Femur (tissue), 1 donor: ENCODE data around the gene KCTD19.

Experiments
- DNase-seq: peaks from one replicate; pipeline ENCODE4 v3.0.0-alpha.2; 2017

The KCTD19 gene

DNA sequence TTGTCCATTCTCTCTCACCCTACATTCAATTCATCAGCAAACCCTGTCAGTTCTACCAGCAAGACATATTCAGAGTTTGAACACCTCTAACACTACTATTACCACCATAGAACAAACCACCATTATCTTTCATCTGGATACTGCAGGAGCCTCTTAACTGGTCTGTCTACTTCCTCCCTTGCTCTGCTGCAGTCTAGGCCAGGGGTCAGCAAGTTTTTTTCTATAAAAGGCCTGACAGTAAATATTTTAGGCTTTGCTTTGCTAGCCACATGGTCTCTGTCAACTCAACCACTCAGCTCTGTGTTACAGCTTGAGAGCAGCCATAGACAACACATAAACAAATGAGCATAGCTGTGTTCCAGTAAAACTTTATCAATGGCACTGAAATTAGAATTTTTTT is 13.8 kb downstream of the KCTD19 start:
- no peak for DNase-seq

DNA sequence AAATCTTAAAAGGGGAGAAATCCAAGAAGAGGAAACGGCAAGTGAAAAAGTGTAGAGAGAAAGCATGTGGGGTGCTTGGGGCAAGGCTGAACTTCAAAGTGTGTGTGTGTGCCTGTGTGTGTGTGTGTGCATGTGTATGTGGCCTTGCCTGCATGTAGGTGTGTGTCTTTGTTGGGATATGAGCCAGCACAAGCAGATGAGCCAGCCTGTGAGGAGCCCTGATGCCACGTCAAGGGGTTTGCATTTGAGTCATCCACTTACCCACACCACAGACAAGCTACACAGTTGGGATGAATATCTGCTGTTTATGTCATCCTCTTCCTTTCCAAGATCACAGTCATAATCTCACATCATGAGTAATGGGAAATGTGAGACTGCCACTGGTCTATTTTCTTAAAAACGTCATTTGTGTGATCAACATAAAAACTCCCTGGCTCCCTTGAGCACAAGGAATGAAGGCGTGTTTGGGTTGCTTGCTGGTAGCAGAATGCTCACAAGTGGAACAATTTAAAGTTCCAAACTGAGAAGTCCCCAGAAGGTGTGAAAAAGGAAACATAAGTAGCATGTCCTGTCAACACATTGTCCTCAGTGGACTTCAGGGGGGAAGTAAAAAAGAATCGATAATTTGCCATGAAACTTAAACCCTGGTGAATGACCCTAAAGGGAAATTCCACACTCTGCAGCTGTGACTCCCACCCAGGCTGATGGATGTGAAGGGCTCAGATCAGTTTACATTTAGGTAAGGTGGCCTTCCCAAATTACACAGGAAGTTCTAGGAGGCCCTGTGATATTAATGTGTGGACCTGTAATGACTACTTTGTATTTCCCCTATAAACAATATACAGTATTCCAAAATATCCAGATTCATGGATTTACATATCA is 14.7 kb downstream of the KCTD19 start:
- DNase-seq: peak; percentile 57

DNA sequence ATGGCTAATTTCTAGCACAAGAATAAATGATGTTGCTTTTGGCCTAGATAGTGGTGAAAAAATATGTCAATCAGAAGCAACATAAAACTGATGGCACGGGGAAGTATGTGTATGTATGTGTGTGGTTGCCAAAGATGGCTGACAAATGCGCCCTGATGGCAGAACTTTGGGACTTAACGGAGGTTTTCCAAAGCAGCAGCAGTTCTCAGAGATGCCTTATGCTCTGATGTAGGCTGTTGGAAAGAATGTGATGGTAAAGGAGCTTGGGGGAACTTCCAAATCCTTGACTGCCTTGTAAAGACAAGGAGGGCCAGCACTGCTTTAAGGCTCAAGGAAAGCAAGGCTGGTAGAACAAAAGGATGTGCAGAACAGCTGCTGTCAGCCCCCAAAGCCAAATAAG is 16.0 kb downstream of the KCTD19 start:
- peak; percentile 41 for DNase-seq

DNA sequence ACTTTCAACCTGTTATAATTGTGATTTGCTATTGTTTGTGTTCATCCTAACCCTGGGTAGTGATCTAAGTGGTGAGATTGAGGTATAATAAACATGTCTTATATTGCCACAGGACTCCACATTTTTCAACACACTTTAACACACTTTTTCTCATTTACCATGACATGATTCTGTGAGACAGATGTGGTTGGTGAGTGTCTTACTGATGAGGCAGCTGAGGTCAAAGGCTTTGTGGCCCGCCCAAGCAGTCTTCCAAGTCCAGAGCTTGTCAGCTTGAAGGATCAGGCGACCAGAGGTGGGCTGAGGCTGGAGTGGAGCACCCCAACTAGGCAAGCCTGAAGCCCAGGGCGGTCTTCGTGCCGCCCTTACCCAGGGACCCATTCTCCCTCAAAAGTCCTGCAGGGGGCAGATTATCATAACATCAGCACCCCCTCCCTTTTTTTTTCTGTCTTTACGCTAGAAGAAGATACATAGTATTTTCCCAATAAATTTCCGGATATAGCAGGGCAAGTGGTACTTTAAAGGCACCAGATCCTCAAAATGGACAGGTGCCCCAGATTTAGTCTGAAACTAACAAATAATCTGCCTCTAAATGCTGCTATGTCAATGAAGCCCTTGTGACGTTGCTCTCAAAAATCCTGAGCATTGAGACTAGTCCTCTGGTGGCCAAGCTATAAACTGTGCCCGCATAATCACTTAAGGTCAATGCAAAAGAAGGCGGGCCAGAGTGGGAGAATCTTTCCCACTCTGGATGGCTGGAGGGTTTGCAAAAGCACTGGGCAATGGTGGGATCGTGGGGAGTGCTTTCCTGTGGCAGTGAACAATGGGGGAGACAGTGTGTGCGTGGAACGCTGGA is 21.1 kb downstream of the KCTD19 start:
- no peak for DNase-seq

DNA sequence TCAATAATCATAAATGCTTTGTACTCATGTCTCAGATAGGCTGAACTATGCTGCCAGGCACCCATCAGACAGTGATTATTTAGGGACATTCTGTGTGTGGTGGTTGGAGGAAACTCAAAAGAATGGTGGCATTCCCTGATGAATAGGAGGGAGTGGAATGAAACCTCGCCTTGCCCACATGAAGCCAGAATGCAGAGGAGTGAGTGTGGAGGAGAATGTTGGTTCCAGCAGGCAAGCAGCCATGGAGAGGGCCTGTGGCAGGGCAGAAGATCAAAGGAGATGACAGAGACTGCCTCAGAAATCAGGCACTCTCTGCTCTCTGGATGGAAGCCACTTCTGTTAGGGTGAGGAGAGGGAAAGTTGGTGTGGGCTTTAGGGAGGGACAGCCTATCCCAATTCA is 22.5 kb downstream of the KCTD19 start:
- DNase-seq: no peak

DNA sequence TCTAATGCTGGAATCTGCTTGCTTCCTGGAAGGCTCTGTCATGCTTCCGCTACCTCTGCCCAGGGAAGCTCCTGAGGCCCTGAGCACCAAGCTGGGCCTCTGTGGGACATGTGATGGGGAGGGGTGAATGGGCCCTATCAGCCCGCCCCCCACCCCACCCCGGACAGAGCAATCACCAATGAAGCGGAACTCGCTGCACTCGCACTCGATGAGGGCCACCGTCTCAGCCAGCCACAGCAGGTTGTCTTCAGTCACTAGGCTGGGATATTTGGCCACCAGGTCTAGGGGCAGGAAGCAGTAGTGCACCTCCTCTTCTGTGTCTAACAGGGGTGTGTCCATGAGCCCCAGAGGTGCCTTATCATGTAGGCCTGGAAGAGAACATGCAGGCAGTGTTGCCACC is 23.6 kb downstream of the KCTD19 start:
- no peak for DNase-seq

DNA sequence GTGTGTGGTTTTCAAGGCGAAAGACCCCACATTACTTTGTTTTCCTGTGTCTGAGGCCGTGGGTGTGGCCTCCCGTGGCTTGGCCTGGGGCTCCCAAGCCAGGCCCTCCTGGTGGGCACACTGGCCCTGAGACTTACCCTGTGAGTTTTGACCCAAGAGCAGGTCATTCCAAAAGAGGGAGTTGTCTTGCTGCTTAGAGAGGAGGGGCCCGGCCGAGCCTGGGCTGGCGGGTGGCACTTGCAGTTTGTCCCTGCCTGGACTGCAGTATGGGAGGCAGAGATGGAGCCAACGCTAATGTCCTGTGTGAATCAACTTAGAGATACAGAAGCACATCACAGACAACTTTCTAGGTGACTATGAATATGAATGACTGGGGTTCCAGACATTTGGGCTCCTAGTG is 24.5 kb downstream of the KCTD19 start:
- no peak for DNase-seq

DNA sequence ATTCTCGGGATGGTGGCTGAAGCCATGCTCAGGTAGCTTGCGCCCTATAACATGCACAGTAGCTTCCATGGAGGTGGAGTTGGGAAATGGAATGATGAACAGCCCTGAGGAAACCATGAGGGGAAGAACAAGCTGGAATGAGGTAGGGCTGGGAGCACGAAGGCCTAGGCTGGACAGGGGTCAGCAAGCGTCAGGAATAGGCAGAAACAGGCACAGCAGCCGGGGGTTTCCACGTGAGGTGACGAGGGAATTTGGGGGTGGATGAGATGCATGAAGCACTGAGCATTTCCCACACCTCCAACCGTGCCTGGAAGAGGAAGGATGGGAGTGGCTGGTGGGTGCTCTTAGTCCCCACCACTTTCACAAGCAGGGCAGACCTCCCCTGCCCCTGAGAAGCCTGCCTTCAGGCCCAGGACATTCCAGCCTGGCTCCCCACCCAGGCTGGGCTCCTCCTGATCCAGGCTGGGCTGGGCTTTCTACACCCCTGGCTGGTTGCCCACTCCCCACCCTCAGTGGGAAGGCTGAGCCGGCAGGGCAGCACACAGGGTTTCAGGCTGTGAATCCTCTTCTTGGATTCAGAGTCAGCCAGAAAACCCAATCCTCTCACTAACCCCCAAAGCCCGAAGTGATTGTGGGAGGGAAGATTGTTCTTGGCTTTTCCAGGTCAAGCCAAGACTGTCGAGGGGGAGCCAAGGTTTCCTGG is 25.3 kb downstream of the KCTD19 start:
- peak; percentile 84 for DNase-seq

DNA sequence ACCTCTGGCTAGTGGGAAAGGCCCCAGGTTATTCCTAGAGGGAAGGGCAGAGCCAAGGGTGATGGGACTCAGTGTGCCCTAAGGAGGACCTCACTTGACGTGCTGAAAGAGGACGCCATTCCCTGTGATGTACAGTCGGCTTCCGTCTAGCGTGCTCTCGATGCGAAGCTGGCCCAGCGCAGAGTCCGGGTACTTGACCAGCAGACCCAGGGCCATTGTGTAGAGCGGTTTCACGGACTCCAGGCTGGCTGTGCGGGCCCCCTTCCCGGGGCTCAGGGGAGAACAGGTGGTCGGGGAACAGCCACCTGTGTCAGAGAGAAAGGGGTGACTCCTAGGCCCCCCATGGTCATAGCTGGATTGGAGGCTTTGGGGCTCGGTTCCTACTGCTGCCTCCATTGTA is 27.3 kb downstream of the KCTD19 start:
- no peak for DNase-seq

DNA sequence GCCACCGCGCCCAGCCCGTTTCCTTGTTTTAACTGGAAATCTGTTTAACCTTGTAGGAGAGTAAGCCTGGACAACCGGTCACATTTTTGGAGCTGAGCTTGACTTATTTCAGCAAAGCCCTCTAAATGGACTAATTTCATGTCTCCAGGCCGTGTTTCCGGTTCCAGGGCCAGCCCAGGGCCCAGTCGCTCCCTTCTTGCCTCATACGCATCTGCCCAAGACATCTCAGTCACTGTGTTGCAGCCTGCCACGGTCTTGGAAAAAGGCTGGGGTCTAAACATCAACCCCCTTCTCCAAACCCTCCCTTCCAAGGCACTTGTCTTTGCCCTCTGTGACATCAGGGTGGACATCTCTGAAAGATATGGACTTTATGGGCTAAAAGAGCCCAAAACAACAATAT is 28.3 kb downstream of the KCTD19 start:
- DNase-seq: no peak

DNA sequence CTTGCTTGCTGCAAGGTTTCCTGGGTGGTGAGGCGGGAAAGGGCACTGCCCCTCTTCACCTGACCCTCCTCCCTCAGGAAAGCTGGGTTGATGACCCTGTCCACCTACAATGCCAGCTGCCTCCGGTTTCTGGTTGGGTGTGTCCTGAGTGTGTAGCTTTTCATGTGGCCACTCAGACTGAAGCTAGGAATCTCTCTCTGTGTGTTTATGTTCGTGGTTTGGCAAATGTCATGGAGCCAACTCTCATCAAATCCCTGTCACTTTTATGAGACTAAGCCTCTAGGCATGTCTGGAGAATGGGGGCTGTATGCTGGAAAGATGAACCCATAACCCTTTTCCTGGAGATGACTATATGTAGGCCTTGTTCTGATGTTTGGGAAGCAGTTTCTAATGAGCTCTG is 30.1 kb downstream of the KCTD19 start:
- no peak for DNase-seq

DNA sequence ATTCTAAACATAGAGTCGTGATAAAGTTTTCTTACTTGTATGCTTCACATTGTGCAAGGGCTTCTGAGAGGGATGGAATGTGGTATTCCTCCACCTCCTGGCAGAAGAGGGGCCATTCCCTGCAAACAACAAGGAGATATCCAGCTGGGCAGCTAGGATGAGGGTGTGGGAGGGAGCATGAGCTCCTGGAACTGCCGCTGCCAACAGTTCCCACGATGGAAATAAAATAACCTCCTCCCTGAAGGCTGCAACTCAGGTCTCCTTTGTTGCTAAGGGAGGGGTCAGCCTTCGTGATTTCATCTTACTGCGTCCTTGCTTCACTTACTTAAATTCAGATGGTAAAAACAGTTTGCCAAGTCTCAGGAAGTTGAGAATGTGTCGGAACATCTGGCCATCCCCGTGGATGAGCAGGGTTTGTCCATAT is 31.6 kb downstream of the KCTD19 start:
- no peak for DNase-seq

DNA sequence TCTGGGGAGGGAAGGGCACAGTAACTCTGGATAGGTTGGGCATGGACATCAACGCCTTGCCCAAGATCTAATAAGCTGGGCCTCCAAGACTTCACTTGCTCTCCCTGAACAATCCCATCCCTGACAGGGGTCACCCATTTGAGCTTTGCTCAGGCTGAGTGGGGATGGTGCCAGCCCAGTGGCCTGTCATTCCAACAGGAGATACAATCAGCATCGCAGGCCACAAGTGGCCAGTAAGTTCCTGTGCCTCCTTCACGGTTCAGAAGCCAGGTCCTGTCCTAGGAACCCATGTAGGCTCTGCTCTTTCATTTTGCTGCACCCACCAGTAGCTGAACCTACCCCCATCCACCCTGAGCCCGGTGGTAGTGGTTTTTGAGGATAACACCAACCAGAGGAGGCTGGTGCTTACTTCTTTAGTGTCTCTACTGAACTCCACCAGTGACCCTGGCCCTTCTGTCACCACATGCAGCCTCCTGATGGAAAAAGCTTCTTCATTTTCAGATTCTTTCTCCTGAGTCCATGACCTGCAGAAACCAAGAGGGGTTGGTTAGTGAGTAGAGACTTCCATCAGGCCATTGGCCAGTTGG is 32.3 kb downstream of the KCTD19 start:
- DNase-seq: no peak

DNA sequence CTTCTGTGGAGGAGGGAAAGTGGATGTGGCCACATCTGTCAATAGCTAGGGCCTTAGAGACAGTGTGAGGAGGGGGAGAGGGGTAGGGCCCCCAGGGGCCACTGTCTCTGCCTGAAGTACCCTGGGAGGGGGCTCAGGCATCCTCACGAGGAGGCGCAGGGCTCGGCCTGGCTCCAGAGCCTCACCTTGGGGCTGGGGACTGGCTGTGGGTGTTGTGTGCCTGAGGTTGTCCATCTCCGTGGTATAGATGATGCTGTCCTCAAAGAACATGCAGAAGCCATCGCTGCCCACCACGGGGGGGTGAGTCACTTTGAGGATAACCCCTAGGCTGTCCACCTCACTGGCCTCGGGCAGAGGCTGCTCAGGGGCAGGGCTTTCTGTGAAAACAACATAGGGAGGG is 35.1 kb downstream of the KCTD19 start:
- DNase-seq: no peak

DNA sequence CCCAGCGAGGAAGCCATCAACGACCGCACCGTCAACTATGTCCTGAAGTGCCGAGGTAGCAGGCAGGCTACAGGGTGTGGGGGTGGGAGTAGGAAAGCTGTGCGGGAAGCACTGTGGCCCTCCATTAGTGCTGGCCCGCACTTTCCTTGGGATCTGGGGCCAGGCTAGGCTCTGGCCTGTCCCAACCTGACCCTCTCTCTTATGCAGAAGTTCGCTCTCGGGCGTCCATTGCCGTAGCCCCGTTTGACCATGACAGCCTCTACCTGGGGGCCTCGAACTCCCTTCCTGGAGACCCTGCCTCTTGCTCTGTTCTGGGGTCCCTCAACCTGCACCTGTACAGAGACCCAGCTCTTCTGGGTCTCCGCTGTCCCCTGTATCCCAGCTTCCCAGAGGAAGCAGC is 38.6 kb downstream of the KCTD19 start:
- no peak for DNase-seq

DNA sequence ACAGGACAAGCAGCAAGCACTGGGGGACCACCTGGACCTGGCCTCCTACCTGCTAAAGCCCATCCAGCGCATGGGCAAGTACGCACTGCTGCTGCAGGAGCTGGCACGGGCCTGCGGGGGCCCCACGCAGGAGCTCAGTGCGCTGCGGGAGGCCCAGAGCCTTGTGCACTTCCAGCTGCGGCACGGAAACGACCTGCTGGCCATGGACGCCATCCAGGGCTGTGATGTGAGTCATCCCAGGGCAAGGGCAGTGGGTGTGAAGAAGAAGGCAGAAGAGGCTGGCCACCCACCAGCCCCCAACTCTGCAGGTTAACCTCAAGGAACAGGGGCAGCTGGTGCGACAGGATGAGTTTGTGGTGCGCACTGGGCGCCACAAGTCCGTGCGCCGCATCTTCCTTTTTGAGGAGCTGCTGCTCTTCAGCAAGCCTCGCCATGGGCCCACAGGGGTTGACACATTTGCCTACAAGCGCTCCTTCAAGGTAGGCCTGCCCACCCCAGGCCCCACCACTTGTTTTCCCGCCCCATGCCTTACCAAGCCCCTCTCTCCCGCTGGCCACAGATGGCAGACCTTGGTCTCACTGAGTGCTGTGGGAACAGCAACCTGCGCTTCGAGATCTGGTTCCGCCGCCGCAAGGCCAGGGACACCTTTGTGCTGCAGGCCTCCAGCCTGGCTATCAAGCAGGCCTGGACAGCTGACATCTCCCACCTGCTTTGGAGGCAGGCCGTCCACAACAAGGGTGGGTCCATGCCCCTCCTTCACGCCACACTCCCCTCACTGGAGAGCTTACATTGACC is 39.9 kb downstream of the KCTD19 start:
- no peak for DNase-seq

DNA sequence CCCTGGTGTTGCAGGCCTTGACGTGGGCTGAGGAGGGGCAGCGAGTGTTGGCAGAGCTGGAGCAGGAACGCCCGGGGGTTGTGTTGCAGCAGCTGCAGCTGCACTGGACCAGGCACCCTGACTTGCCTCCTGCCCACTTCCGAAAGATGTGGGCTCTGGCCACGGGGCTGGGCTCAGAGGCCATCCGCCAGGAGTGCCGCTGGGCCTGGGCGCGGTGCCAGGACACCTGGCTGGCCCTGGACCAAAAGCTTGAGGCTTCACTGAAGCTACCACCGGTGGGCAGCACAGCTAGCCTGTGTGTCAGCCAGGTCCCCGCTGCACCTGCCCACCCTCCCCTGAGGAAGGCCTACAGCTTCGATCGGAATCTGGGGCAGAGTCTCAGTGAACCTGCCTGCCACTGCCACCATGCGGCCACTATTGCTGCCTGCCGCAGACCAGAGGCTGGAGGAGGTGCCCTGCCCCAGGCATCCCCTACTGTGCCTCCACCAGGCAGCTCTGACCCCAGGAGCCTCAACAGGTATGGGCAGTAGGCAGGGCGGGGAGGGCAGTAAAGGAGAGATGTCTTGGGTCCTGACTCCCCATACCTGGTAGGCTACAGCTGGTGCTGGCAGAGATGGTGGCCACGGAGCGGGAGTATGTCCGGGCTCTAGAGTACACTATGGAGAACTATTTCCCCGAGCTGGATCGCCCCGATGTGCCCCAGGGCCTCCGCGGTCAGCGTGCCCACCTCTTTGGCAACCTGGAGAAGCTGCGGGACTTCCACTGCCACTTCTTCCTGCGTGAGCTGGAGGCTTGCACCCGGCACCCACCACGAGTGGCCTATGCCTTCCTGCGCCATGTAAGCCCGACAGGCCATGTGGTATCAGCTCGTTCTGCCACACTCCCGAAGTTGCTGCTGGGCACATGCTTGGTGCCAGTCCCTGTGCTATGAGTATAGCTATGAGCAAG is 41.6 kb downstream of the KCTD19 start:
- no peak for DNase-seq

DNA sequence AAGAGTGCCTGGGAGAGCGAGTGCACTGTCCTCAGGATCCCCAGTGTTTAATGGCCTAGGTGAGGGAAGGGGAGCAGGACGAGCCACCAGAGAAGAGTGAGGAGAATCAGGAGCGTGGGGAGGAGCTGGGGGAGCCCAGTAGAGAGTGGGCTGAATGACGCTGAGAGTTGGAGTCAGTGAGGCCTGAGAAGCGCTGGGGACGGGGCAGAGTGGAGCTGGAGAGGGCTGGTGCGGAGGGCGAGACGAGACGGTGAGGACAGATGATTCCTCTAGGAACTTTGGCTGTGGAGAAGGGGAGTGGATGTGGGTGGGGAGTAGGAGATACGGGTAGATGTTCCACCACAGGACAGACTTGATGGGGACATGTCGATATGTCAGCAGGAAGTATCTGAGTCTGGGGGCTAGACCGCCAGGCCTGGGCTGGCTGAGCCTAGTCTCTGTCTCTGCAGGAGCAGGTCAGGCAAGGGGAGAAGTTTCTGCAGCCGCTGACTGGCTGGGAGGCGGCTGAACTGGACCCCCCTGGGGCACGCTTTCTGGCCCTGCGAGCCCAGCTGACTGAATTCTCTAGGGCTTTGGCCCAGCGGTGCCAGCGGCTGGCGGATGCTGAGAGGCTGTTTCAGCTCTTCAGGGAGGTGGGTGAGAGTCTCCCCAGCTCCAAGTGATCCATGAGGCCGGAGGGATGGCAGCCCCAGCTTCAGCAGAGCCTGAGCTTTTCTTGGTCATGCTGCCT is 42.5 kb downstream of the KCTD19 start:
- no peak for DNase-seq

DNA sequence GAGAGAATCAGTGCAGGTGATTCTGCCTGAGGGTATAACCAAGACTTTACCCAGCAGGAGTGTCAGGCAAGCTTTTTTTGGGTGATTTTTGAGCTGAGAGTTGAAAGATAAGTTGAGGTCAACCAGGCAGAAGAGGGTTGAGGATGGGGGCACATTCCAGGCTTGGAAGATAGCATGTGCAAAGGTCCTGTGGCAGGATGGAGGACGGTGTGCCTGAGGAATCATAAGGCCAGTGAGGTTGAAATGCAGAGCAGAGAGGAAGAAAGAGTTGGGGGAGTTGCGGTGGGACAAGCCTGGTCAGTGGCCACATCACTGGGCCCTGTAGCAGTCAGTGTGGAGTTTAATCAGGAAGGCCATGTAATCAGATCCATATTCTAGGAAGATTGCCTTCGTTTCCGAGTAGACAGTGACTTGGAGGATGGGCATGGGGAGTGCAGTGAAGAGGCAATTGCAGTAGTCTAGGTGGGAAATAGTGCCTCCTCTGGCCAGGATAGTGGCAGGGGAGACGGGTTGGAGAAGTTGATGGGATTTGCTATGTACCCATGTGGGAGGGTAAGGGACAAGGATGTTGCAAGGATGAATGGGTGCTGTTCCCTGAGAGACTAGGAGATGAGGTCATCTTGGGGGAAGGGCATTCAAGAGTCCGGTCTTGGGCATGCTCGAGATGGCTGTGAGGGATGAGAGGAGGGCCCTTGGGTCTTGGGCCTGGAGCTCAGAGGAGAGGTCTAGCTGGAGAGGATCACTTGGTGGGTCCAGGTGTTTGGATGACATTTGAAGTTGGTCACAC is 43.3 kb downstream of the KCTD19 start:
- no peak for DNase-seq

DNA sequence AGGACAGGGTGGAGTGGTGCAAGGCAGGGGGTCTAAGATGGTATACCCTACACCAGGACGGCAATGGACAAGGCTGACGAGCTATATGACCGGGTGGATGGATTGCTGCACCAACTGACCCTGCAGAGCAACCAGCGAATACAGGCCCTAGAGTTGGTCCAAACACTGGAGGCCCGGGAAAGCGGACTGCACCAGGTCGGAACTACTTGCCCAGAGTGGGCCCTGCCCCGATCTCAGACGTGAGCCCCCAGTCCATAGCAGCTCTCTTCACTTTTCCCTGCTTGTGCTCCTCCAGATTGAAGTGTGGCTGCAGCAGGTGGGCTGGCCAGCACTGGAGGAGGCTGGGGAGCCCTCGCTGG is 44.1 kb downstream of the KCTD19 start:
- DNase-seq: no peak
